ENCODE measurements around the gene ME3.

DNA sequence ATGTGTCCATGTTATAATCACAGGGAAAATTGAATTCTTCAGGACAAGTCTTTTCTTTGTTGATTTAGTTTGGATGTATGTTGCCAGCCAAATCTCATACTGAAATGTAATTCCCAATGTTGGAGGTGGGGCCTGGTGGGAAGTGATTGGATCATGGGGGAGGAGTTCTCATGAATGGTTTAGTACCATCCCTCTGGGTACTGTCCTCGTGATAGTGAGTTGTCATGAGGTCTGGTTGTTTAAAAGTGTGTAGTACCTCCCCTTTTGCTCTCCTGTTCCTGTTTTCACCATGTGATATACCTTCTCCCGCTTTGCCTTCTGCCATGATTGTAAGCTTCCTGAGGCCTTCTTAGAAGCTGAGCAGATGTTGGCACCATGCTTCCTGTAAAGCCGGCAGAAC is 197.4 kb downstream of the ME3 start:
- TF ChIP-seq SUZ12 (IDR thresholded peaks at IDR 0.05; ENCODE audit: extremely low read depth, insufficient read depth, insufficient read length) = no peak
- TF ChIP-seq ZNF274 (IDR thresholded peaks at IDR 0.05; ENCODE audit: low read depth, low read length) = no peak
- no peak for TF ChIP-seq YY1 (IDR thresholded peaks at IDR 0.05; ENCODE audit: insufficient read depth, insufficient read length)
